H1 (cell line): ENCODE measurements around the gene BBX. TPM values are rescaled to one million over a fixed set of nuclear protein-coding genes. Genes with fewer than 3 reads are reported as not detected.

Experiments
- CTCF ChIA-PET: fragments of 300-600 bp; sonication (Branson Sonifier 250); formaldehyde crosslinking; loops from one replicate; lab custom pipeline; 2021; ENCODE audit not compliant: partially characterized antibody; lab: Charles Lee
- POLR2A ChIA-PET: fragments of 300-600 bp; sonication (Branson Sonifier 250); formaldehyde crosslinking; loops from one replicate; lab custom pipeline; 2021; ENCODE audit warnings: inconsistent platforms; ENCODE audit not compliant: partially characterized antibody; lab: Charles Lee
- DNase-seq, 2 experiments: peaks; one replicate each; pipeline versions ENCODE4 v3.0.0 to v3.0.0-alpha.2; 2010 to 2022; ENCODE audit warnings: low spot score in 2 of 2, low read depth in 1 of 2, mixed read lengths in 1 of 2
- FAIRE-seq: peaks from 2 replicates; lab custom pipeline; 2011; peaks lifted over from hg19 to GRCh38; lab: Jason Lieb, UNC
- H2AFZ ChIP-seq: 2 replicates; pipeline ENCODE4 v1.8.1; 2012; ENCODE audit warnings: low read length, inconsistent platforms
- H2AK5ac ChIP-seq: 2 replicates; pipeline ENCODE4 v1.6.1; 2013; ENCODE audit warnings: low read depth, low read length
- H2BK120ac ChIP-seq: replicated peaks from 2 replicates; pipeline ENCODE3; 2013; ENCODE audit warnings: low read depth, low read length, inconsistent platforms
- H2BK12ac ChIP-seq: 2 replicates; pipeline ENCODE4 v1.6.1; 2013; ENCODE audit warnings: low read depth, low read length
- H2BK15ac ChIP-seq: 2 replicates; pipeline ENCODE4 v1.6.1; 2013; ENCODE audit warnings: low read length
- H2BK20ac ChIP-seq: 2 replicates; pipeline ENCODE4 v1.6.1; 2013; ENCODE audit warnings: low read length
- H2BK5ac ChIP-seq: 2 replicates; pipeline ENCODE4 v1.6.1; 2013; ENCODE audit warnings: low read depth, low read length
- H3K14ac ChIP-seq: 2 replicates; pipeline ENCODE4 v1.6.1; 2013; ENCODE audit warnings: inconsistent platforms; ENCODE audit not compliant: insufficient read length
- H3K18ac ChIP-seq: 2 replicates; pipeline ENCODE4 v1.6.1; 2013; ENCODE audit warnings: low read length; ENCODE audit errors: extremely low read depth
- H3K23ac ChIP-seq: 2 replicates; pipeline ENCODE4 v1.6.1; 2013; ENCODE audit warnings: inconsistent platforms; ENCODE audit not compliant: insufficient read length
- H3K23me2 ChIP-seq: 2 replicates; pipeline ENCODE4 v1.6.1; 2013; ENCODE audit warnings: low read depth, low read length
- H3K27ac ChIP-seq: 2 replicates; pipeline ENCODE4 v1.6.1; 2011; ENCODE audit warnings: low read depth, low read length, inconsistent platforms
- H3K27me3 ChIP-seq, 4 experiments: replicated peaks in 1 of 4; 1 replicate in 1 of 4; 2 replicates in 3 of 4; pipeline versions ENCODE4 v1.6.1 to v1.8.1; 2011 to 2013; ENCODE audit warnings: low read length in 3 of 4, mild to moderate bottlenecking in 3 of 4, inconsistent platforms in 2 of 4, mixed read lengths in 2 of 4, moderate library complexity in 1 of 4; ENCODE audit not compliant: control insufficient read depth in 3 of 4, insufficient read depth in 3 of 4; ENCODE audit errors: extremely low read depth in 1 of 4
- H3K36me3 ChIP-seq, 4 experiments: 2 replicates each; pipeline versions ENCODE4 v1.6.1 to v1.8.1; 2011 to 2013; ENCODE audit warnings: mild to moderate bottlenecking in 4 of 4, low read length in 3 of 4, moderate library complexity in 2 of 4, control low read depth in 1 of 4, inconsistent platforms in 1 of 4; ENCODE audit not compliant: insufficient read depth in 4 of 4, control insufficient read depth in 2 of 4
- H3K4ac ChIP-seq: replicated peaks from 2 replicates; pipeline ENCODE3; 2013; ENCODE audit warnings: low read length, low read depth, mixed read lengths, inconsistent platforms; ENCODE audit not compliant: insufficient read length
- H3K4me1 ChIP-seq, 4 experiments: replicated peaks in 1 of 4; 1 replicate in 1 of 4; 2 replicates in 3 of 4; pipeline versions ENCODE4 v1.6.1 to v1.8.1; 2011 to 2013; ENCODE audit warnings: low read length in 3 of 4, inconsistent platforms in 2 of 4, mixed read lengths in 1 of 4; ENCODE audit not compliant: insufficient read depth in 4 of 4, control insufficient read depth in 3 of 4
- H3K4me2 ChIP-seq, 2 experiments: 2 replicates each; pipeline versions ENCODE4 v1.6.1 to v1.8.1; 2011 to 2013; ENCODE audit warnings: low read depth in 2 of 2, low read length in 2 of 2, control low read depth in 1 of 2, inconsistent platforms in 1 of 2, mild to moderate bottlenecking in 1 of 2; ENCODE audit not compliant: insufficient read depth in 1 of 2
- H3K4me3 ChIP-seq, 4 experiments: fragments of 200-600, 300-600 bp in 1 of 4; sonication (generic), shearing (Covaris generic), sonication (Bioruptor Twin) in 1 of 4; 2 replicates each; pipeline versions ENCODE4 v1.5.1 to v1.8.1; 2011 to 2016; ENCODE audit warnings: low read length in 4 of 4, low read depth in 3 of 4, control low read depth in 2 of 4, inconsistent platforms in 2 of 4, mild to moderate bottlenecking in 2 of 4, mixed read lengths in 1 of 4, moderate library complexity in 1 of 4; ENCODE audit not compliant: insufficient read depth in 2 of 4; ENCODE audit errors: extremely low read depth in 1 of 4
- H3K56ac ChIP-seq: replicated peaks from 2 replicates; pipeline ENCODE3; 2013; ENCODE audit warnings: low read depth, mild to moderate bottlenecking, mixed read lengths, low read length, inconsistent platforms; ENCODE audit not compliant: insufficient read length
- H3K79me1 ChIP-seq: 2 replicates; pipeline ENCODE4 v1.6.1; 2013; ENCODE audit warnings: low read depth, low read length, control low read depth
- H3K79me2 ChIP-seq, 2 experiments: 2 replicates each; pipeline versions ENCODE4 v1.6.1 to v1.8.1; 2012 to 2013; ENCODE audit warnings: low read length in 2 of 2, mild to moderate bottlenecking in 2 of 2, inconsistent platforms in 1 of 2; ENCODE audit not compliant: insufficient read depth in 2 of 2, control insufficient read depth in 1 of 2
- H3K9ac ChIP-seq, 4 experiments: replicated peaks in 1 of 4; 1 replicate in 1 of 4; 2 replicates in 3 of 4; pipeline versions ENCODE4 v1.6.1 to v1.8.1; 2011 to 2013; ENCODE audit warnings: low read depth in 3 of 4, low read length in 3 of 4, control low read depth in 2 of 4, mild to moderate bottlenecking in 2 of 4, moderate library complexity in 2 of 4, inconsistent platforms in 1 of 4; ENCODE audit errors: extremely low read depth in 1 of 4
- H3K9me3 ChIP-seq, 2 experiments: 2 replicates each; pipeline versions ENCODE4 v1.6.1 to v1.8.1; 2012 to 2013; ENCODE audit warnings: mild to moderate bottlenecking in 2 of 2, moderate library complexity in 2 of 2, control low read depth in 1 of 2, inconsistent platforms in 1 of 2, low read depth in 1 of 2, low read length in 1 of 2, mixed read lengths in 1 of 2; ENCODE audit not compliant: insufficient read depth in 2 of 2
- H4K20me1 ChIP-seq, 2 experiments: replicated peaks in 1 of 2; 2 replicates each; pipeline versions ENCODE3 to v1.8.1; 2011 to 2013; ENCODE audit warnings: inconsistent platforms in 2 of 2, low read length in 2 of 2, mild to moderate bottlenecking in 1 of 2; ENCODE audit not compliant: insufficient read depth in 2 of 2, control insufficient read depth in 1 of 2
- H4K5ac ChIP-seq: 2 replicates; pipeline ENCODE4 v1.6.1; 2013; ENCODE audit warnings: low read length, low read depth, mixed read lengths, inconsistent platforms; ENCODE audit not compliant: insufficient read length
- H4K8ac ChIP-seq: 2 replicates; pipeline ENCODE4 v1.8.0; 2013; ENCODE audit warnings: mild to moderate bottlenecking, moderate library complexity, low read length, inconsistent platforms; ENCODE audit not compliant: insufficient read depth; ENCODE audit errors: extremely low read depth
- H4K91ac ChIP-seq: replicated peaks from 2 replicates; pipeline ENCODE3; 2013; ENCODE audit warnings: low read length, mixed read lengths, inconsistent platforms; ENCODE audit not compliant: insufficient read length
- CREB1 ChIP-seq: IDR thresholded peaks from 2 replicates; pipeline ENCODE4 v1.6.1; 2012; ENCODE audit warnings: inconsistent platforms
- GABPA ChIP-seq: IDR thresholded peaks from 2 replicates; pipeline ENCODE4 v1.6.1; 2011; ENCODE audit warnings: mild to moderate bottlenecking, low read length, moderate library complexity, borderline replicate concordance; ENCODE audit not compliant: insufficient read depth
- POU5F1 ChIP-seq: IDR thresholded peaks from 2 replicates; pipeline ENCODE4 v1.6.1; 2011; ENCODE audit warnings: low read depth, mild to moderate bottlenecking, low read length, moderate library complexity
- TEAD4 ChIP-seq: IDR thresholded peaks from 2 replicates; pipeline ENCODE4 v1.6.1; 2012; ENCODE audit warnings: low read depth, low read length, inconsistent platforms, mixed read lengths
- polyA plus RNA-seq, 7 experiments: library from polyadenylated mRNA; depleted of rRNA in 3 of 7; stranded (reverse) in 5 of 7; unstranded in 2 of 7; fragments of >200 nt in 5 of 7; fragments of 200-250 nt in 2 of 7; gene quantifications; 1 replicate in 5 of 7; 2 replicates in 1 of 7; 4 replicates in 1 of 7; pipeline versions ENCODE4 v1.2.1 to v1.2.3, GENCODE V29; 2011 to 2013; ENCODE audit warnings: missing spikeins in 2 of 7, mixed read lengths in 2 of 7
- total RNA-seq: library from RNA; stranded (reverse); fragmentation: NEBNext Ultra II Directional; extraction: Animal tissue kit (Norgen Biotek cat#: 25700); gene quantifications from 2 replicates; pipeline ENCODE4 v1.2.1, GENCODE V29; 2021

Gene BBX
- total and polyA plus RNA-seq, 2 of the 8 experiments (the other 6 are each of a cell fraction or from before 2014, with no cell fraction given) = 11.0 to 42.5 TPM

DNA sequence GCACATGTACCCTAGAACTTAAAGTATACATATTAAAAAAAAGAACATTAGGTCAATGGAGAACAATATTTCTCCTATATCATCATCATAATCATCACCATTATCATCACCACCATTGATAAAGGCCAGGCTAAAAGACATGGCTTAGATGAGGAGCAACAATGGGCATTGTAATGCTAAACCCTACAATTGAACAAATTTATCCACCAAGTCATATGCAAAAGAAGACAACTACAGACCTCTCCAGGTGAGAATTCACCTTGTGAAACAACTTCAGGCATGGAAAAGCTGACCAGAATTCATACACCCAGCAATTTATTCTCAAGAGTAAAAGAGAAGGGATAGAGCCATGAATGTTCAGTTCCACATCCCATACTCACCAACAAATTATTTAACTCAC, 46.3 kb upstream of the BBX start:
- Histone ChIP-seq H3K56ac (no peak overlapping the region), H2BK5ac (peak overlapping the region; percentile 82; the same call in 1 of the 2 replicates), H2BK12ac (no peak overlapping the region), H3K23ac (no peak overlapping the region), H3K9me3 (no peaks in the 10 kb centered on the region), H2AFZ (no peak overlapping the region), H4K91ac (no peak overlapping the region), H3K4ac (no peak overlapping the region), H3K79me2 (no peaks in the 10 kb centered on the region), H2AK5ac (no peak overlapping the region; the same call in 1 of the 2 replicates), H3K27me3 (peaks cover 0 to 1% (median 0%) of the 10 kb centered on the region in 4 experiments; a peak in 1 of 7 replicates), H3K27ac (no peak overlapping the region), H2BK120ac (no peak overlapping the region)
- FAIRE-seq = no peak
- CTCF ChIA-PET = no interaction called here
- peak; percentile 34; the same call in 1 of the 2 replicates for TF ChIP-seq POU5F1
- TF ChIP-seq CREB1 = no peak
- no peak for TF ChIP-seq TEAD4
- TF ChIP-seq GABPA = no peak
- TF ChIP-seq, all 59 proteins: peak for 1
- H3K9ac ChIP-seq = no peak overlapping the region
- no peak overlapping the region for H2BK20ac ChIP-seq
- no peak overlapping the region for H4K8ac ChIP-seq
- no peak overlapping the region for H3K14ac ChIP-seq
- peak overlapping the region in 1 of 2 experiments; percentile 27; a peak in 2 of 4 replicates for H3K4me2 ChIP-seq
- POLR2A ChIA-PET = no interaction called here
- H3K79me1 ChIP-seq = no peaks in the 10 kb centered on the region
- H2BK15ac ChIP-seq = no peak overlapping the region
- H4K5ac ChIP-seq = no peak overlapping the region
- H3K18ac ChIP-seq = no peak overlapping the region
- H3K4me3 ChIP-seq = no peak overlapping the region; a peak in 1 of 8 replicates
- DNase-seq = no peak
- no peaks in the 10 kb centered on the region for H3K36me3 ChIP-seq
- H4K20me1 ChIP-seq = no peaks in the 10 kb centered on the region
- H3K4me1 ChIP-seq = no peaks in the 10 kb centered on the region; a peak in 1 of 7 replicates
- no peaks in the 10 kb centered on the region for H3K23me2 ChIP-seq
